H1 (cell line): Measurements from ENCODE around the gene UBE2D3. TPM values are rescaled to one million over a fixed set of nuclear protein-coding genes. Genes with fewer than 3 reads are reported as not detected.

ENCODE experiments used
- CTCF ChIA-PET: fragments of 300-600 bp; sonication (Branson Sonifier 250); formaldehyde crosslinking; loops from one replicate; lab custom pipeline; 2021; ENCODE audit not compliant: partially characterized antibody; lab: Charles Lee
- POLR2A ChIA-PET: fragments of 300-600 bp; sonication (Branson Sonifier 250); formaldehyde crosslinking; loops from one replicate; lab custom pipeline; 2021; ENCODE audit warnings: inconsistent platforms; ENCODE audit not compliant: partially characterized antibody; lab: Charles Lee
- DNase-seq, 2 experiments: peaks; one replicate each; pipeline versions ENCODE4 v3.0.0 to v3.0.0-alpha.2; 2010 to 2022; ENCODE audit warnings: low spot score in 2 of 2, low read depth in 1 of 2, mixed read lengths in 1 of 2
- FAIRE-seq: peaks from 2 replicates; lab custom pipeline; 2011; peaks lifted over from hg19 to GRCh38; lab: Jason Lieb, UNC
- H2AFZ ChIP-seq: 2 replicates; pipeline ENCODE4 v1.8.1; 2012; ENCODE audit warnings: low read length, inconsistent platforms
- H2AK5ac ChIP-seq: 2 replicates; pipeline ENCODE4 v1.6.1; 2013; ENCODE audit warnings: low read depth, low read length
- H2BK120ac ChIP-seq: replicated peaks from 2 replicates; pipeline ENCODE3; 2013; ENCODE audit warnings: low read depth, low read length, inconsistent platforms
- H2BK12ac ChIP-seq: 2 replicates; pipeline ENCODE4 v1.6.1; 2013; ENCODE audit warnings: low read depth, low read length
- H2BK15ac ChIP-seq: 2 replicates; pipeline ENCODE4 v1.6.1; 2013; ENCODE audit warnings: low read length
- H2BK20ac ChIP-seq: 2 replicates; pipeline ENCODE4 v1.6.1; 2013; ENCODE audit warnings: low read length
- H2BK5ac ChIP-seq: 2 replicates; pipeline ENCODE4 v1.6.1; 2013; ENCODE audit warnings: low read depth, low read length
- H3K14ac ChIP-seq: 2 replicates; pipeline ENCODE4 v1.6.1; 2013; ENCODE audit warnings: inconsistent platforms; ENCODE audit not compliant: insufficient read length
- H3K18ac ChIP-seq: 2 replicates; pipeline ENCODE4 v1.6.1; 2013; ENCODE audit warnings: low read length; ENCODE audit errors: extremely low read depth
- H3K23ac ChIP-seq: 2 replicates; pipeline ENCODE4 v1.6.1; 2013; ENCODE audit warnings: inconsistent platforms; ENCODE audit not compliant: insufficient read length
- H3K23me2 ChIP-seq: 2 replicates; pipeline ENCODE4 v1.6.1; 2013; ENCODE audit warnings: low read depth, low read length
- H3K27ac ChIP-seq: 2 replicates; pipeline ENCODE4 v1.6.1; 2011; ENCODE audit warnings: low read depth, low read length, inconsistent platforms
- H3K27me3 ChIP-seq, 4 experiments: replicated peaks in 1 of 4; 1 replicate in 1 of 4; 2 replicates in 3 of 4; pipeline versions ENCODE4 v1.6.1 to v1.8.1; 2011 to 2013; ENCODE audit warnings: low read length in 3 of 4, mild to moderate bottlenecking in 3 of 4, inconsistent platforms in 2 of 4, mixed read lengths in 2 of 4, moderate library complexity in 1 of 4; ENCODE audit not compliant: control insufficient read depth in 3 of 4, insufficient read depth in 3 of 4; ENCODE audit errors: extremely low read depth in 1 of 4
- H3K36me3 ChIP-seq, 4 experiments: 2 replicates each; pipeline versions ENCODE4 v1.6.1 to v1.8.1; 2011 to 2013; ENCODE audit warnings: mild to moderate bottlenecking in 4 of 4, low read length in 3 of 4, moderate library complexity in 2 of 4, control low read depth in 1 of 4, inconsistent platforms in 1 of 4; ENCODE audit not compliant: insufficient read depth in 4 of 4, control insufficient read depth in 2 of 4
- H3K4ac ChIP-seq: replicated peaks from 2 replicates; pipeline ENCODE3; 2013; ENCODE audit warnings: low read length, low read depth, mixed read lengths, inconsistent platforms; ENCODE audit not compliant: insufficient read length
- H3K4me1 ChIP-seq, 4 experiments: replicated peaks in 1 of 4; 1 replicate in 1 of 4; 2 replicates in 3 of 4; pipeline versions ENCODE4 v1.6.1 to v1.8.1; 2011 to 2013; ENCODE audit warnings: low read length in 3 of 4, inconsistent platforms in 2 of 4, mixed read lengths in 1 of 4; ENCODE audit not compliant: insufficient read depth in 4 of 4, control insufficient read depth in 3 of 4
- H3K4me2 ChIP-seq, 2 experiments: 2 replicates each; pipeline versions ENCODE4 v1.6.1 to v1.8.1; 2011 to 2013; ENCODE audit warnings: low read depth in 2 of 2, low read length in 2 of 2, control low read depth in 1 of 2, inconsistent platforms in 1 of 2, mild to moderate bottlenecking in 1 of 2; ENCODE audit not compliant: insufficient read depth in 1 of 2
- H3K4me3 ChIP-seq, 4 experiments: fragments of 200-600, 300-600 bp in 1 of 4; sonication (generic), shearing (Covaris generic), sonication (Bioruptor Twin) in 1 of 4; 2 replicates each; pipeline versions ENCODE4 v1.5.1 to v1.8.1; 2011 to 2016; ENCODE audit warnings: low read length in 4 of 4, low read depth in 3 of 4, control low read depth in 2 of 4, inconsistent platforms in 2 of 4, mild to moderate bottlenecking in 2 of 4, mixed read lengths in 1 of 4, moderate library complexity in 1 of 4; ENCODE audit not compliant: insufficient read depth in 2 of 4; ENCODE audit errors: extremely low read depth in 1 of 4
- H3K56ac ChIP-seq: replicated peaks from 2 replicates; pipeline ENCODE3; 2013; ENCODE audit warnings: low read depth, mild to moderate bottlenecking, mixed read lengths, low read length, inconsistent platforms; ENCODE audit not compliant: insufficient read length
- H3K79me1 ChIP-seq: 2 replicates; pipeline ENCODE4 v1.6.1; 2013; ENCODE audit warnings: low read depth, low read length, control low read depth
- H3K79me2 ChIP-seq, 2 experiments: 2 replicates each; pipeline versions ENCODE4 v1.6.1 to v1.8.1; 2012 to 2013; ENCODE audit warnings: low read length in 2 of 2, mild to moderate bottlenecking in 2 of 2, inconsistent platforms in 1 of 2; ENCODE audit not compliant: insufficient read depth in 2 of 2, control insufficient read depth in 1 of 2
- H3K9ac ChIP-seq, 4 experiments: replicated peaks in 1 of 4; 1 replicate in 1 of 4; 2 replicates in 3 of 4; pipeline versions ENCODE4 v1.6.1 to v1.8.1; 2011 to 2013; ENCODE audit warnings: low read depth in 3 of 4, low read length in 3 of 4, control low read depth in 2 of 4, mild to moderate bottlenecking in 2 of 4, moderate library complexity in 2 of 4, inconsistent platforms in 1 of 4; ENCODE audit errors: extremely low read depth in 1 of 4
- H3K9me3 ChIP-seq, 2 experiments: 2 replicates each; pipeline versions ENCODE4 v1.6.1 to v1.8.1; 2012 to 2013; ENCODE audit warnings: mild to moderate bottlenecking in 2 of 2, moderate library complexity in 2 of 2, control low read depth in 1 of 2, inconsistent platforms in 1 of 2, low read depth in 1 of 2, low read length in 1 of 2, mixed read lengths in 1 of 2; ENCODE audit not compliant: insufficient read depth in 2 of 2
- H4K20me1 ChIP-seq, 2 experiments: replicated peaks in 1 of 2; 2 replicates each; pipeline versions ENCODE3 to v1.8.1; 2011 to 2013; ENCODE audit warnings: inconsistent platforms in 2 of 2, low read length in 2 of 2, mild to moderate bottlenecking in 1 of 2; ENCODE audit not compliant: insufficient read depth in 2 of 2, control insufficient read depth in 1 of 2
- H4K5ac ChIP-seq: 2 replicates; pipeline ENCODE4 v1.6.1; 2013; ENCODE audit warnings: low read length, low read depth, mixed read lengths, inconsistent platforms; ENCODE audit not compliant: insufficient read length
- H4K8ac ChIP-seq: 2 replicates; pipeline ENCODE4 v1.8.0; 2013; ENCODE audit warnings: mild to moderate bottlenecking, moderate library complexity, low read length, inconsistent platforms; ENCODE audit not compliant: insufficient read depth; ENCODE audit errors: extremely low read depth
- H4K91ac ChIP-seq: replicated peaks from 2 replicates; pipeline ENCODE3; 2013; ENCODE audit warnings: low read length, mixed read lengths, inconsistent platforms; ENCODE audit not compliant: insufficient read length
- BCL11A ChIP-seq, 2 experiments: IDR thresholded peaks; one replicate each; pipeline ENCODE4 v1.6.1; 2011; ENCODE audit warnings: low read depth in 2 of 2, low read length in 2 of 2, mild to moderate bottlenecking in 2 of 2
- CBX8 ChIP-seq: fragments of 300-800, 300-1000 bp; sonication (generic); IDR thresholded peaks from 2 replicates; pipeline ENCODE4 v1.7.1; 2016; ENCODE audit warnings: low read depth, low read length, borderline replicate concordance
- CEBPB ChIP-seq: IDR thresholded peaks from 2 replicates; pipeline ENCODE4 v1.6.1; 2012; ENCODE audit warnings: low read depth, low read length
- CTBP2 ChIP-seq: IDR thresholded peaks from 2 replicates; pipeline ENCODE4 v1.7.0; 2011; ENCODE audit warnings: borderline replicate concordance, mild to moderate bottlenecking, moderate library complexity, mixed read lengths, low read length; ENCODE audit not compliant: insufficient read depth, insufficient read length
- RNF2 ChIP-seq: fragments of 200-900, 300-1000 bp; sonication (generic); IDR thresholded peaks from 2 replicates; pipeline ENCODE4 v1.7.1; 2016; ENCODE audit warnings: borderline replicate concordance, low read depth, mild to moderate bottlenecking, antibody characterized with exemption, low read length; ENCODE audit not compliant: poor library complexity, severe bottlenecking; ENCODE audit errors: missing control alignments
- SP1 ChIP-seq: IDR thresholded peaks from 2 replicates; pipeline ENCODE4 v1.6.1; 2011; ENCODE audit warnings: low read depth, low read length
- SP2 ChIP-seq: IDR thresholded peaks from 2 replicates; pipeline ENCODE4 v1.6.1; 2012; ENCODE audit warnings: mild to moderate bottlenecking, low read length, inconsistent platforms
- SRF ChIP-seq: IDR thresholded peaks from 2 replicates; pipeline ENCODE4 v1.6.1; 2011; ENCODE audit warnings: mild to moderate bottlenecking, low read depth, low read length, moderate library complexity
- YY1 ChIP-seq: IDR thresholded peaks from 2 replicates; pipeline ENCODE4 v1.6.1; 2011; ENCODE audit warnings: low read depth, mild to moderate bottlenecking, low read length
- WGBS, 2 experiments: shearing (Covaris generic) in 1 of 2; methylation state at CpG; one replicate each; pipeline versions ENCODE4 v1.1.6 to v1.1.7; 2013 to 2015; ENCODE audit warnings: low lambda C conversion rate in 2 of 2, mixed read lengths in 2 of 2, inconsistent platforms in 1 of 2, low coverage in 1 of 2, missing lambda C conversion rate in 1 of 2; ENCODE audit not compliant: insufficient replicate concordance in 2 of 2, insufficient coverage in 1 of 2, insufficient read length in 1 of 2; ENCODE audit errors: extremely low coverage in 1 of 2, missing lambda C conversion rate in 1 of 2; 5-methylcytosine and 5-hydroxymethylcytosine counted together
- polyA plus RNA-seq, 7 experiments: library from polyadenylated mRNA; depleted of rRNA in 3 of 7; stranded (reverse) in 5 of 7; unstranded in 2 of 7; fragments of >200 nt in 5 of 7; fragments of 200-250 nt in 2 of 7; gene quantifications; 1 replicate in 5 of 7; 2 replicates in 1 of 7; 4 replicates in 1 of 7; pipeline versions ENCODE4 v1.2.1 to v1.2.3, GENCODE V29; 2011 to 2013; ENCODE audit warnings: missing spikeins in 2 of 7, mixed read lengths in 2 of 7
- total RNA-seq: library from RNA; stranded (reverse); fragmentation: NEBNext Ultra II Directional; extraction: Animal tissue kit (Norgen Biotek cat#: 25700); gene quantifications from 2 replicates; pipeline ENCODE4 v1.2.1, GENCODE V29; 2021

Gene UBE2D3
- total and polyA plus RNA-seq, 2 of the 8 experiments (the other 6 are each of a cell fraction or from before 2014, with no cell fraction given), result 396 to 544 TPM

- 89% methylated on average over 4 of the region's 4 CpGs; no CpG with 5 or more reads in 1 of the 2 experiments for WGBS, 2 experiments
- Histone ChIP-seq H3K4me1 (peaks cover 0 to 16% (median 6%) of the 10 kb centered on the region in 4 experiments; a peak in 5 of 7 replicates), H3K9ac (no peak overlapping the region), H2BK12ac (no peak overlapping the region), H4K8ac (no peak overlapping the region), H2AK5ac (no peak overlapping the region), H2BK120ac (no peak overlapping the region), H3K23ac (no peak overlapping the region), H2BK20ac (no peak overlapping the region), H3K9me3 (no peaks in the 10 kb centered on the region), H3K23me2 (0 out of 2 replicates have a peak, but pooled peaks cover 3% of the 10 kb centered on the region), H4K91ac (no peak overlapping the region), H2BK15ac (no peak overlapping the region), H3K14ac (no peak overlapping the region), H4K20me1 (peaks cover 17 to 33% of the 10 kb centered on the region in 2 experiments), H3K27me3 (no peaks in the 10 kb centered on the region), H3K79me1 (no peaks in the 10 kb centered on the region), H3K18ac (no peak overlapping the region), H3K4me2 (peak overlapping the region; percentile 69 to 84; a peak in 3 of 4 replicates), H2BK5ac (no peak overlapping the region), H3K79me2 (peaks cover 66 to 85% of the 10 kb centered on the region in 2 experiments), H4K5ac (no peak overlapping the region), H2AFZ (no peak overlapping the region), H3K4ac (no peak overlapping the region), H3K4me3 (peak overlapping the region in 1 of 4 experiments; percentile 98; a peak in 3 of 8 replicates), H3K27ac (no peak overlapping the region), H3K36me3 (peaks cover 0 to 35% (median 0%) of the 10 kb centered on the region in 4 experiments; a peak in 2 of 8 replicates), H3K56ac (no peak overlapping the region)
- no peak for FAIRE-seq
- no peak for DNase-seq
- TF ChIP-seq SRF (no peak), CBX8 (no peak), SP2 (no peak), YY1 (no peak), RNF2 (no peak), SP1 (no peak), CEBPB (no peak), CTBP2 (no peak), BCL11A (IDR thresholded peaks at IDR 0.05; ENCODE audit: low read depth in 2 of 2, low read length in 2 of 2) (no peak)
- ChIA-PET CTCF (interaction anchor here (1.2 to 2.8 kb wide), 3 partner anchors 9 to 209 kb away, joined by 3 to 8 read pairs (median 3); no protein-coding TSS in a partner anchor), POLR2A (interaction anchor here (0.8 to 8.2 kb wide), 8 partner anchors 9 to 66 kb away, joined by 3 to 162 read pairs (median 4); partner anchors contain the start of genes CISD2 and MANBA)
Observed at GRCh38 chr4:102823464-102823863, 3.9 kb downstream of the UBE2D3 start.
